Measurements from ENCODE around the gene DESI1.

DNA sequence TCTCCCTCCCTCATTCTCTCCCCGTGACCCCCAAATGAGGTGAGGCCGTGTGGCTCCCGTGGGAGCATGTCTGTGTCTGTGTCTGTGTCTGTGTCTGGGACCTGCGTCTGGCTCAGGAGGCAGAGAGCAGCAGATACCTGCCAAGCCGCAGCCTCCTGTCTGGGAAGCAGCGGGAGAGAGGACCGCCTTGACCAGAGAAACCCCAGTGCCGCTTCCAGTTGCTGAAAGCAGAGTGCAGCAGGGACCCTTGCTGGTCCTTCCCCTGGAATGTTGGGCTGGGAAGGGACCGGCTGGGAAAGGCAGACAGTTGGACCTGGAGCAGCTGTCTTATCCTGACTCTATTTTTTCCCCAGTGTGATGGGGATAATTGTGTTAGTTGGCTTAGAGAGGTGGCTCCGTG, 59.5 kb downstream of the DESI1 start:
- no peak for TF ChIP-seq POLR2A (IDR thresholded peaks at IDR 0.05)
- TF ChIP-seq, protein P1, sequence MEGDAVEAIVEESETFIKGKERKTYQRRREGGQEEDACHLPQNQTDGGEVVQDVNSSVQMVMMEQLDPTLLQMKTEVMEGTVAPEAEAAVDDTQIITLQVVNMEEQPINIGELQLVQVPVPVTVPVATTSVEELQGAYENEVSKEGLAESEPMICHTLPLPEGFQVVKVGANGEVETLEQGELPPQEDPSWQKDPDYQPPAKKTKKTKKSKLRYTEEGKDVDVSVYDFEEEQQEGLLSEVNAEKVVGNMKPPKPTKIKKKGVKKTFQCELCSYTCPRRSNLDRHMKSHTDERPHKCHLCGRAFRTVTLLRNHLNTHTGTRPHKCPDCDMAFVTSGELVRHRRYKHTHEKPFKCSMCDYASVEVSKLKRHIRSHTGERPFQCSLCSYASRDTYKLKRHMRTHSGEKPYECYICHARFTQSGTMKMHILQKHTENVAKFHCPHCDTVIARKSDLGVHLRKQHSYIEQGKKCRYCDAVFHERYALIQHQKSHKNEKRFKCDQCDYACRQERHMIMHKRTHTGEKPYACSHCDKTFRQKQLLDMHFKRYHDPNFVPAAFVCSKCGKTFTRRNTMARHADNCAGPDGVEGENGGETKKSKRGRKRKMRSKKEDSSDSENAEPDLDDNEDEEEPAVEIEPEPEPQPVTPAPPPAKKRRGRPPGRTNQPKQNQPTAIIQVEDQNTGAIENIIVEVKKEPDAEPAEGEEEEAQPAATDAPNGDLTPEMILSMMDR (IDR thresholded peaks at IDR 0.05): no peak
